ENCODE measurements around the gene CREBRF. TPM values are rescaled to one million over a fixed set of nuclear protein-coding genes. Genes with fewer than 3 reads are reported as not detected.

The CREBRF gene
- total RNA-seq, 4 donors from 2014 or later = 51.7 to 72.2 (median 64.1) TPM

DNA sequence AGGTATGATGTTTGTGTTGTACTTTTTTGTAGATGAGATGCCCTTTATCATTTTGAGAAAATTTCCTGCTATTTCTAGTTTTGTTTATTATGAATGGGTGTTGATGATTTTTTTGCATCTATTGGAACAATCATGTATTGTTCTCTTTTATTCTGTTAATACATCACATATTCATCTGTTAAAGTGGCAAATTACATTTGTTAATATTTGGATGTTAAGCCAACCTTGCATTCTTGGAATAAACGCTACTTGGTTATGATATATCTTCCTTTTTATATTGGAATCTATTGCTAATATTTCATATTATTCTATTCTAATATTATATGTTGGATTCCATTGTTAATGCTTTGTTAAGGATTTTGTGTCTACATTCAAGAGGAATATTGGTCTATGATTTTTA lies 63.6 kb downstream of the CREBRF start:
- TF ChIP-seq, protein P1, sequence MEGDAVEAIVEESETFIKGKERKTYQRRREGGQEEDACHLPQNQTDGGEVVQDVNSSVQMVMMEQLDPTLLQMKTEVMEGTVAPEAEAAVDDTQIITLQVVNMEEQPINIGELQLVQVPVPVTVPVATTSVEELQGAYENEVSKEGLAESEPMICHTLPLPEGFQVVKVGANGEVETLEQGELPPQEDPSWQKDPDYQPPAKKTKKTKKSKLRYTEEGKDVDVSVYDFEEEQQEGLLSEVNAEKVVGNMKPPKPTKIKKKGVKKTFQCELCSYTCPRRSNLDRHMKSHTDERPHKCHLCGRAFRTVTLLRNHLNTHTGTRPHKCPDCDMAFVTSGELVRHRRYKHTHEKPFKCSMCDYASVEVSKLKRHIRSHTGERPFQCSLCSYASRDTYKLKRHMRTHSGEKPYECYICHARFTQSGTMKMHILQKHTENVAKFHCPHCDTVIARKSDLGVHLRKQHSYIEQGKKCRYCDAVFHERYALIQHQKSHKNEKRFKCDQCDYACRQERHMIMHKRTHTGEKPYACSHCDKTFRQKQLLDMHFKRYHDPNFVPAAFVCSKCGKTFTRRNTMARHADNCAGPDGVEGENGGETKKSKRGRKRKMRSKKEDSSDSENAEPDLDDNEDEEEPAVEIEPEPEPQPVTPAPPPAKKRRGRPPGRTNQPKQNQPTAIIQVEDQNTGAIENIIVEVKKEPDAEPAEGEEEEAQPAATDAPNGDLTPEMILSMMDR (IDR thresholded peaks at IDR 0.05; ENCODE audit: low read depth) = no peak

DNA sequence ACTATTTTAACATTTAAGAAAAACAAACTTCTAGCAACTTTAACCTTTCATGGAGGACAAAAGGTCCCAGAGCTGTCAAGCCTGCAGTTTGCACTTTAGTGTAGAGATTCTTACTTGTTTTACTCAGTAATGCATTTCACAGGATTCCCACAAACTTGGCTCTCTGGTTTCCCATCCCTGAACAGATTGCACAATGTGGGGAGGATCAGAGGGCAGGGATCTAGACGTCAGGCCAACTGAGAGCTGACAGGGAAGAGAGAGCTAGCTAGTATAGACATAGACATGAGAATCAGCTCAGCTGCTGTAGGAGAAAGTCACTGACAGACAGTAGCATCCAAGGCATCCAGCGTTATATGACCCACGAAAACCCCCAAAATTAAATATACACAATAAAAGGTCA lies 67.3 kb downstream of the CREBRF start:
- TF ChIP-seq, protein P1 (IDR thresholded peaks at IDR 0.05; ENCODE audit: low read depth) = no peak

DNA sequence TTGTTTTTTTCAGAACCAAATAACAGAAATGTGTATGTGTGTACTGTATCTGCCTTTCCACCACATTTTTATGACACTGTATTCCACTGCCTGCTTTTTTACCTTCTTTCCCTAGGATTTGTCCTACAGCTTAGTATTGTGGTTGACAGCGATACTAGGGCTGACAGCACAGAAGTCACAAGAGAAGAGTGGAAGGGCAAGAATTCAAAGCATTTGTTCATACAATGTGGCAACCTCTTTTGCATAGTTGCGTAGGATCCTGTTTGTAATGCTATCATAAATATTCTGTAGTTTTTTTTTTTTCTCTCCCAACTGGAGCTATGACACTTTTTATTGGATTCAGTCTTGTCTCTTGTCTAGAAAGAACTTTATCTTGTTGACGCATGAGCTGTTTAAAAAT lies 82.6 kb downstream of the CREBRF start:
- TF ChIP-seq, protein P1 (IDR thresholded peaks at IDR 0.05; ENCODE audit: low read depth) = no peak

DNA sequence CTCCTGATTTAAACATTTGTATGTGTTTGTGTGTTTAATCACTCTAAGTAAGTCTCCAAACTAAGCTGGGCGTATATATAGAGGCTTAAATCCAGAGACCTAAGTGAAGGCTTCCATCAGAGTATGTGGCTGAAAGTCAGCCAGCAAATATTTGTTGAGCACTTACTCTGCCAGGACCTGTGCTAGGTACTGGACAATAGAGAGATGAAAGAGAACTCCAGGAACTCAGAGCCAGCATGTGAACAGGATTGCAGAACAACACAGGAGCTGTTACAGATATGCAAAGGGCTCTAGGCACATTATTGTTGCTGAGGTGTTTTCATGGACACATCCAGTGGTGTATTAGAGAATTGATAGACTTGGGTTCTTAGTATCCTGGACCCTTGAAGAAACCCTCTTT lies 83.5 kb downstream of the CREBRF start:
- TF ChIP-seq, protein P1 (IDR thresholded peaks at IDR 0.05; ENCODE audit: low read depth) = no peak

DNA sequence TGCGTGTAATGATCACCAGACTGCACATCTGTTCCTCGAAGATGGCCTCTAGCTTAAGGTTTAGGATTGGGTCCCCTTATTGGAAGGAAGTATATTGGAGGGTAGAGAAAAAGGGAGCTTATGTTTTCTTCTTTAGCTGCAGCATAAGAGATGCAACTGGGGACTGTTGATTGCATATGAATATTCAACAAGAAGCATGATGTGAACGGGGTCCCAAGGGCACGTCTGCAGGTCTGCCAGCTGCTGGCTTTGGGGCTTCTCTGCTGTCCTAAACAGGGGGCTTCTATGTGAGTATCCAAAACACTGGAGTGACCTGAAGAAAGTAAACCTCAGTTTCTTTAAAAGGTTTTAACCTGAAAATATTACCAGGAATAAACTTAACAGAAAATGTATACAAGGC lies 84.6 kb downstream of the CREBRF start:
- TF ChIP-seq, protein P1 (IDR thresholded peaks at IDR 0.05; ENCODE audit: low read depth) = no peak

DNA sequence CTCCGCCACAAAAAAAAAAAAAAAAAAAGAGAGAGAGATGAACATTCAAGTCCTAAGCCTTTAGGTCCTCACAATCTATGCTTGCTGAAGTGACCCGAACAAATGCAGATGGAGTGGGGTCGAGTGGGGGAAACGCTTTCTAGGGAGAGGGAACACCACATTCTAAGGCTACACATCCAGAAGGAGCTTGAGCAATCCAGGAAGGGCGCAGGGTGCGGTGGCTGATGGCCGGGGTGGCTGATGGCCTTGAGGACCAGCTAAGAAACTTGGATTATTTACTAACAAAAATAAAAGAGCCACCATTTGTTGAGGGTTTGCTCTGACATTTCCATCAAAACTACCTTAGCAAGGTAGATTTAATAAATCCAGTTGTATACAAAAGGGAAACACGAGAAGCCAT lies 87.4 kb downstream of the CREBRF start:
- TF ChIP-seq, protein P1 (IDR thresholded peaks at IDR 0.05; ENCODE audit: low read depth) = no peak

DNA sequence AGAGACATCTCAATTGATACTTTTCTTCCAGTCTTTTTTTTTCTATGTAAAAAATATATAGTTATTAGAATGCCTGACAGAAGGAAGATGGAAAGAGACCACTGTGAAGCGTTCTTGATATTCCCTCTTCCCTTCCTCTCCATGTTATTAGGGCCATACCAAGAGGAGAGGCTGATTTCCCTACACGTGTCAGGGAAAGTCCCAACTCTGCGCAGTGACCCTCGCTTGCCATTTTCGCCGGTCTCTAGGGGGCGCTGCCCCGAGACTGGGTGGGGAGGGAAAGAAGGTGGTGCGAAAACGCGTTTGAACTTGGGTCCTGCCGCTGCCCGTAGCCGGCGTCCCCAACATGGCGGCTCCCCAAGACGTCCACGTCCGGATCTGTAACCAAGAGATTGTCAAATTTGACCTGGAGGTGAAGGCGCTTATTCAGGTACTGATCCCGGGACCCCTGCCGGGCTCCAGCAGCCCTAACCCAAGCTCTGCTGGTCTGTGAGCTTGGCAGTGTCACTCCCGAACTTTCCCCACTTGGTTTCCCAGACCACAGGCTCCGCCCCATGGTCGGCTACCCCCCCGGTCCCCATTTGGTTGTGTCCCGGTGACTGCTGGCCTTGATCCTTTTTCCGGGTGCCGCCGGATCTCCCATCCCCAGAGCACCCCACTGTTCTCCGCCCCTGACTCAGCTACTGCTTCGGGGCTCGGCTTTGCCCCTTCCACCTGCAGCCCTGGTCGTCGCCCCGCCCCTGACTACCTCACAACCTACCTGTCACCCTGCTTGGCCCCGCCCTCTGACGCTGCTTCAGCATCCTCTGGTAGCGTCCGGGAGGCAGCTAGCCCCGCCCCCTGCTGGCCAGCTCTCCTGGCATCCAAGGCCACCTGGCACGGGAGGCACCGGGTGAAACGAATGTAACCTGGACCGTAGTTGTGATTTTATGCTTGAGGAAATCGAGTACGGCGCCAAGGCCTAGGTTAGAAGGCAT lies 88.3 kb downstream of the CREBRF start, which contains the start of gene BNIP1:
BNIP1 (plus strand) TSS at position 332 of the 977 bp plus-strand sequence; CDS start at position 347, 15 bp downstream.
- TF ChIP-seq, protein P1 (IDR thresholded peaks at IDR 0.05; ENCODE audit: low read depth) = no peak
